HG03135 (cell line): ENCODE data around the gene EFNB2.

Experiments
- ATAC-seq: cut with Tn5 transposase; IDR thresholded peaks from one replicate; pipeline ENCODE4 v1.9.1; 2021; ENCODE audit warnings: mild to moderate bottlenecking, moderate library complexity; ENCODE audit not compliant: unreplicated experiment

Gene EFNB2

GRCh38 chr13:106455777-106456176 lies 79.7 kb downstream of the EFNB2 start:
- ATAC-seq, result no peak

GRCh38 chr13:106455190-106455589 lies 80.3 kb downstream of the EFNB2 start:
- ATAC-seq, result no peak

GRCh38 chr13:106453101-106453500 lies 82.4 kb downstream of the EFNB2 start:
- ATAC-seq, result no peak

GRCh38 chr13:106450991-106451390 lies 84.5 kb downstream of the EFNB2 start:
- ATAC-seq, result no peak

GRCh38 chr13:106449096-106449495 lies 86.4 kb downstream of the EFNB2 start:
- ATAC-seq, result no peak

GRCh38 chr13:106445996-106446395 lies 89.5 kb downstream of the EFNB2 start:
- ATAC-seq, result no peak

GRCh38 chr13:106443607-106444322 lies 91.7 kb downstream of the EFNB2 start:
- ATAC-seq, result no peak

GRCh38 chr13:106440866-106441265 lies 94.6 kb downstream of the EFNB2 start:
- no peak for ATAC-seq
